ENCODE results near the gene TROAP.
"Not testable (repeated sequence)": the region's sequence is repeated elsewhere in the genome, so short reads cannot be mapped to it uniquely, and the experiment has no call there.

TROAP gene

GRCh38 chr12:49328816-49329215 lies 5.8 kb downstream of the TROAP start:
- DNase-seq (ENCODE audit: low read depth in 2 of 2) = no peak

- DNase-seq (ENCODE audit: low read depth in 2 of 2) = no peak
Measured at GRCh38 chr12:49330032-49330619, 7.1 kb downstream of the TROAP start.

DNA sequence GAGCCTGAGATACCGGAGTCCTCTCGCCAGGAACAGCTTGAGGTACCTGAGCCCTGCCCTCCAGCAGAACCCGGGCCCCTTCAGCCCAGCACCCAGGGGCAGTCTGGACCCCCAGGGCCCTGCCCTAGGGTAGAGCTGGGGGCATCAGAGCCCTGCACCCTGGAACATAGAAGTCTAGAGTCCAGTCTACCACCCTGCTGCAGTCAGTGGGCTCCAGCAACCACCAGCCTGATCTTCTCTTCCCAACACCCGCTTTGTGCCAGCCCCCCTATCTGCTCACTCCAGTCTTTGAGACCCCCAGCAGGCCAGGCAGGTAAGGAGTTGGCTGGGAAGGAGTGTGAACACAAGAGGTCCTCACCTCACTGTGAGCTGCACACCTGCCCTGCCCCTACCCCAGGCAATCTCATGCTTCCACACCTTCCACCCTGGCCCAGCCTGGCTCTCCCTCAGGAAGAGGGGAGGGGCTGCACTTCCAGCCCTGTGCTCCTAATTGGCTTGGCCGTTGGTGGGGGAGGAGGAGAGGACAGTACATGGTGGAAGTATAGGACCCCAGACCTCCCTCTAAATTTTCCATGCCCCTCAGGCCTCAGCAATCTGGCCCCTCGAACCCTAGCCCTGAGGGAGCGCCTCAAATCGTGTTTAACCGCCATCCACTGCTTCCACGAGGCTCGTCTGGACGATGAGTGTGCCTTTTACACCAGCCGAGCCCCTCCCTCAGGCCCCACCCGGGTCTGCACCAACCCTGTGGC lies 7.8 kb downstream of the TROAP start:
- no peak for DNase-seq (ENCODE audit: low read depth in 2 of 2)

DNA sequence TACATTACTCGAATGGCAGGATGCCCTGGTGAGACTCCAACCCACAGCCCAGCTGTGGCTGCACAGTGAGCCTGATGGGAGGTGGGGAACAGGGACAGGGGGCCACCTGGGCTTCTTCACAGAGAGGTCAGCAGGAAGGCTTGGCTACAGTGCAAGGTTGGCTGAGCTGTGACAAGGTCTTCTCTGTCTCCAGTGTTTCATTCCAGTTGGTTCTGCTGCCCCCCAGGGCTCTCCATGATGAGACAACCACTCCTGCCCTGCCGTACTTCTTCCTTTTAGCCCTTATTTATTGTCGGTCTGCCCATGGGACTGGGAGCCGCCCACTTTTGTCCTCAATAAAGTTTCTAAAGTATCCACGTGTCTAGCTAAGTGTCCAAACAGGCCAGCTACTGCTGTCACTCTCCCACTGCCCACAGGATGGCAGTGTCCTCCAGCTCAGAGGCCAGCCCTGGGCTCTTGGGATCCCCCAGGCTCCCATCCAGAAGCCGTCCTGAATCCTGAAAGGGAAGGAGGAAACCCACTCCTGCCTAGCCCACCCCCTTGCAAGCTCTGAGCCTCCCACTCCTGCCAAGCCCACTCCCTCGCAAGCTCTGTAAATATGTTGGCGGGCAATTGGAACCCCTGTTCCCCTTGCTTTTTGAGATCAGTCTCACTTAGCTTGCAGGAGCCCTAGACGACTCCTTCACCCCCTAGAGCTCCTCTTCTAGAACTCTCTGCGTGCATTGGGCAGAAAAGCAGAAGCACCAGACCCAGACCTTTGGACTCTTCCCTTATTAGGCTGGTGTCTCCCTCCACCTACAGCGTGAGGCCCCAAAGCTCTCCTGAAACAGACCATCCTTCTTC lies 8.5 kb downstream of the TROAP start:
- no peak for DNase-seq (ENCODE audit: low read depth in 2 of 2)

DNA sequence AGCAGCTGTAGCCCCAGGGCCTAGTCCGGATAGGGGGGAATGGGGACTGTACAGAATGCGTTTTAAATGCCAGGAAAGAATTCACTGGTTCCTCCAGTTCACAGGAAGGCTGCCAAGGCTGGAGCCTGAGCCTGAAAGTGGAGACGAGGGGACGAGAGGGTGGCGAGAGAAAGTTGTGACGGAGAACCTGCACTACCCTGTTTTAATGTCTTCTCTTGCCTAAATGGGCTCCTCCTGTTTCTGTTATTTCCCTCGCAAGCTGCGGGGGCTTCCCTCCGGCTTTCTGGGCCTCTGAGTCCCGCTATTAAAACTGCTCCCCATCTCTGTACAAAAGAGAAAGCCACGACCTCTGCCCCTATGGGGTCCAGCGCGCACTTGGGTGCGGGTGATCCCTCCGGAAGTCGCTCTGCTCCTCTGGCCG lies 9.4 kb downstream of the TROAP start:
- DNase-seq (ENCODE audit: low read depth in 2 of 2) = no peak

- DNase-seq (ENCODE audit: low read depth in 2 of 2) = no peak
Measured at GRCh38 chr12:49332891-49333371, 9.9 kb downstream of the TROAP start.

- DNase-seq (ENCODE audit: low read depth in 2 of 2) = not testable (repeated sequence)
Measured at GRCh38 chr12:49333778-49334177, 10.7 kb downstream of the TROAP start.

DNA sequence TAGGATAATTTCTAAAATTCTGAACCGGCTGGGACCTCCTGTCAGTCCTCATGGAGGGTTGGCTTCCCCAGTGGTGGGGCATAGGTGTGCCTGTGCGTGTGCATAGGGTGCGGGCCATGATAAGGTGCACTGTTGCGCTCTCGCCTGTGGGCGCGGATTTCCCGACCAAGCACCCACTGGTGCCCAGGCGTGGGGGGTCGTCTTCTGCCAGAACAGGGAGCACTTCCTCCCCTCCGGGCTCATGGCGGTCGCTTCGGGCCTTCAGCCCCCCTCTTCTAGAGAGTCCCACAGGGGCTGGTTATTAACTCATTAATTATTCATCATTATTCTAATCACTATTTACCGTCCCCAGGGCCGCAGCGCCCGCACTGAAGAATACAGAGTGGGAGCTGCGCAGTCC lies 11.2 kb downstream of the TROAP start:
- DNase-seq (ENCODE audit: low read depth in 2 of 2) = no peak

DNA sequence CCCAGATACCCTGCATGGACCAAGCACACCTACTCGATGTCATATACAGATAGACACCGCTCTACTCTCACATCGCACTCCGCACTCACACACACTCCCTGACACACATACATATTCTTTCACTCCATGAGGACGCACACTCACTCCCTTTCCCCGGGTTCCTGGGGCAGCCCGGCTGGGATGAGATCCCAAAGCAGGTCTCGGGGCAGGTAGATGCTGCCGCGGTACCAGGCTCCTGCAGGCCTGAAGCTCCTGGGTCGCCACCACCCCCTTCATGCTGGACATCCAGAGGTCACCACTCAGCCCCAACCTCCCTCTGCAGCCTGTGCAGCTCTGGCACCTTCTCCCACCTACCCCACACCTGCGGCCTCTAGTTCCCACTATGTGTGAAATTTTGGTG lies 11.6 kb downstream of the TROAP start:
- no peak for DNase-seq (ENCODE audit: low read depth in 2 of 2)

DNA sequence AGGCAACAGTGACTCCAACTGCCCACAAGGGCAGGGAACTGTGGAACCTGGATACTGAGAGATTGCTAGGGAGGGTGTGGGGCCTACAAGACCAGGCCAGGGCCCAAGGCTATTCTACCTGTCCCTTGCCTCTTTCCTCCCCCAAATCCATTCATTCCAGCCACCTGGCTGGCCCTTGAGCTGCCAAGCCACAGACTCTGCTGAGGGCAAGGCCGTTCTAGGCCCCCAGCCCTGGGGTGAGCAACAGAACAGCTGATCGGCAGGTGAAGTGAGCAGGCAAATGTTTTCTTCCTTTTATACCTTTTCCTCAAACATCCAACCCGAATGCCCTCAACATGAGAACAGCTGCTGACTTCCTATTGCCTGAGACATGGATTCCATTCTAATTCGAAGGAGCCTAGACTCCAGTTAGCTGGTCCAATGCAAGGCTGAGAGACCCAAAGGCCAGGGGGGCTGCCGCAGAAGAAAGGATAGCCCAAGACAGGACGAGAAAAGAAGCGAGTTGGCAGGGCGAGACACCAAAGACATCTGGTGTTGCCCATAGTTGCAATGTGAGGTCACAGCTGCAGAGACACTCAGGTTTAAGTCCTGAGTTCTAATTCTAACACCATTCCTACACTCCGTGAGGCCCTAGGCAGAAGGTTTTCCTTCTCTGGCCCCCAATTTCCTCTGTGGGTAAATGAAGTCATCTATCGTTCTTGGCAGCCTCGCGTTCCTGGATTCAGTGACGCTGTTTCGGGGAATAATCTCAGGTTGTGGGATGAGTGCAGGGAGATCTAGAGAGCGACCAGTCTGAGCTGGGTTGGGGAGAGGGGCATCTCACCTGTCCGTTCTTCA lies 12.3 kb downstream of the TROAP start:
- DNase-seq (ENCODE audit: low read depth in 2 of 2) = no peak

DNA sequence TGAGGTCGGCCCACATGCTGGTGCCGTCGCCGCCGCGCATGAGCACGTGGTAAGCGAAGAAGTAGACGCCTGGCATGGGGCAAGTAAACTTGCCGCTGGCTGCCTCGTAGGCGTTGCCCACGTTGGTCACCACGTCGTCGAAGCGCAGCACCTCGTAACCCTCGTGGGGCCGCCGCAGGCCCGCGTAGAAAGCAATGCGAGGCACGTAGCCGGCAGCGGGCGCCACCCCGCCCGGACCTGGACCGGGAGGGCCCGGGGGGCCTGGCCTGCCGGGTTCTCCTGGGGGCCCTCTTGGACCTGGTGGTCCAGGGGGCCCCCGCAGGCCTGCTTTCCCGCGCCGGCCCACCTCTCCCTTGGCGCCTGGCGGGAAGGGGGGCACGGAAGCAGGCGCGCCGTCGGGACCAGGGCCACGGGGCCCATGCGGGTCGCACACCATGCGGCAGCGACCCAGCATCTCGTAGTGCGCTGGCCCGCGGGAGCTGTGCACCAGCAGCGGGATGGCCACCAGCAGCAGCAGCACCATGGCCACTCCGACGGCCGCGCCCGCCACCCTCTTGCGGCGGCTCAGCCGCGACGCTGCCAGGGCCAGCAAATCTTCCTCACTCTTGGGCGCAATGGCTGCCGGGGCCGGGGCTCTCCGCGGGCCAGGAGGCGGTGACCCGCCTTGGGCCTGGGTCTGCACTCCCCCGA lies 13.0 kb downstream of the TROAP start:
- DNase-seq (ENCODE audit: low read depth in 2 of 2) = no peak

- DNase-seq (ENCODE audit: low read depth in 2 of 2) = peak in 1 of 2 donors; percentile 86
Measured at GRCh38 chr12:49336645-49337584, 13.9 kb downstream of the TROAP start, which contains the start of gene C1QL4. C1QL4 (minus strand) TSS chr12:49337188; CDS start chr12:49336477, 711 bp downstream.

- DNase-seq (ENCODE audit: low read depth in 2 of 2) = no peak
Measured at GRCh38 chr12:49338830-49339463, 15.9 kb downstream of the TROAP start.

- no peak for DNase-seq (ENCODE audit: low read depth in 2 of 2)
Measured at GRCh38 chr12:49339464-49339861, 16.4 kb downstream of the TROAP start.

DNA sequence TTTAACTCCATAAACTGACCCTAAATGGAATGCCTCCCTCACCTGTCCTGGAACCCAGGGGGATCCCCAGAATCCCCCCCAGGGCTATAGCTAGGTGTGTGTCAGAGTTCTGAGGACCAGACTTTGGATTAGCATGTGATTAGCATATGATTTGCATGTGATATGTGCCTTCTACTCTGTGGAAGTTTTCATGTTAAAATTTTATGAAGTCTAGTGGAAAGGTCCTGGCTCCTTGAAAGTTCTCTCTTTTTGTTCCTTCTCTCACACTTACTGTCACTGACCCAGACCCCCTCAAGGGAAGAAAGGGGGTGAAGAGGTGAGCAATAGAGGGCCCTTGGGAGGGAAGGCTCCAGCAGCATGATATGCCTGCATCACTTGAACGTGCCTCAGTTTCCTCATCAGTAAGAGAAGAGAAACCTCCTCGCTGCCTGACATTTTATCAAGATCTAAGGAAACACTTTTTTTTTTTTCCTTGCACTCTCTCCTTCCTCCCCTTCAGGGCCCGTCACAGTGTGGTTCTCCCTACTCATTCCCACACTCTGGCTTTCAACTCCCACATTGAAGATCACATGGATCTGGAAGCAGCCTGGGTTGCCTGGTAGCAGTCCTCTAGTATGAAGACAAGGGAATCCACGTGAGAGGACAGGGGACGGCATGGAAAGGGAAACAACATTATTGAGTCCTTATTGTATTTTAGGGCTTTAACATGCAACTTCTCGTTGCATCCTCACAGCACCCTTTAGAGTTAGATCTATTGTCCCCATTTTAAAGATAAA lies 17.2 kb downstream of the TROAP start:
- no peak for DNase-seq (ENCODE audit: low read depth in 2 of 2)

- no peak for DNase-seq (ENCODE audit: low read depth in 2 of 2)
Measured at GRCh38 chr12:49340971-49341776, 18.1 kb downstream of the TROAP start.

GRCh38 chr12:49341777-49342065 lies 18.7 kb downstream of the TROAP start:
- no peak for DNase-seq (ENCODE audit: low read depth in 2 of 2)

All from stimulated activated CD4-positive, alpha-beta T cell treated with anti-CD3 and anti-CD28 coated beads, Interleukin-15, amount 100 ng/mL, for 48 hours (primary cell).